DND-41 (cell line): ENCODE measurements around the gene TRMT11.

Source experiments
- ATAC-seq: fragments of 200-7000 bp; cut with Tn5 transposase; 3 replicates; pipeline ENCODE4 v1.9.1; 2021; ENCODE audit warnings: low read depth; ENCODE audit not compliant: insufficient read depth
- DNase-seq: peaks from one replicate; pipeline ENCODE4 v3.0.0-alpha.2; 2020
- H2AFZ ChIP-seq: 2 replicates; pipeline ENCODE4 v1.6.0; 2012; ENCODE audit warnings: low read depth, low read length
- H3K27ac ChIP-seq: 2 replicates; pipeline ENCODE4 v1.5.1; 2012; ENCODE audit warnings: low read length, inconsistent platforms
- H3K27me3 ChIP-seq: fragments of 200-600 bp; sonication (generic); 2 replicates; pipeline ENCODE4 v1.6.0; 2012; ENCODE audit warnings: low read length, mild to moderate bottlenecking, inconsistent platforms; ENCODE audit not compliant: insufficient read depth, poor library complexity
- H3K36me3 ChIP-seq: 2 replicates; pipeline ENCODE4 v1.5.1; 2012; ENCODE audit warnings: low read length, inconsistent platforms; ENCODE audit not compliant: insufficient read depth
- H3K4me1 ChIP-seq: 2 replicates; pipeline ENCODE4 v1.5.1; 2012; ENCODE audit warnings: mild to moderate bottlenecking, low read length; ENCODE audit not compliant: insufficient read depth
- H3K4me2 ChIP-seq: 2 replicates; pipeline ENCODE4 v1.6.0; 2012; ENCODE audit warnings: mild to moderate bottlenecking, moderate library complexity, low read length, inconsistent platforms; ENCODE audit not compliant: insufficient read depth
- H3K4me3 ChIP-seq, 2 experiments: fragments of 200-600 bp in 1 of 2; shearing (Covaris generic) in 1 of 2; 2 replicates each; pipeline ENCODE4 v1.5.1; 2012 to 2016; ENCODE audit warnings: inconsistent platforms in 2 of 2, low read length in 2 of 2, mild to moderate bottlenecking in 2 of 2, low read depth in 1 of 2, moderate library complexity in 1 of 2
- H3K79me2 ChIP-seq: 2 replicates; pipeline ENCODE4 v1.6.0; 2012; ENCODE audit warnings: low read length, inconsistent platforms; ENCODE audit not compliant: insufficient read depth
- H3K9ac ChIP-seq: 2 replicates; pipeline ENCODE4 v1.6.0; 2012; ENCODE audit warnings: low read depth, mild to moderate bottlenecking, inconsistent platforms, low read length, moderate library complexity
- H3K9me3 ChIP-seq: 2 replicates; pipeline ENCODE4 v1.5.1; 2012; ENCODE audit warnings: low read length, moderate library complexity, mild to moderate bottlenecking, inconsistent platforms; ENCODE audit not compliant: insufficient read depth, severe bottlenecking
- H4K20me1 ChIP-seq: 2 replicates; pipeline ENCODE4 v1.6.0; 2012; ENCODE audit warnings: low read length; ENCODE audit not compliant: insufficient read depth
- CTCF ChIP-seq: IDR thresholded peaks from 2 replicates; pipeline ENCODE4 v1.5.1; 2012; ENCODE audit warnings: borderline replicate concordance, low read length, moderate library complexity, mild to moderate bottlenecking; ENCODE audit not compliant: poor library complexity, severe bottlenecking; ENCODE audit errors: extremely low read depth
- EZH2 ChIP-seq: IDR thresholded peaks from 3 replicates; pipeline ENCODE4 v1.6.1; 2012; ENCODE audit warnings: borderline replicate concordance, low read depth, mild to moderate bottlenecking, moderate library complexity, low read length, inconsistent platforms; ENCODE audit not compliant: severe bottlenecking

TRMT11 gene

GRCh38 chr6:125983246-125983945 is 2.9 kb upstream of the TRMT11 start:
- ATAC-seq, result no peak
- no peak for TF ChIP-seq CTCF
- TF ChIP-seq EZH2, result no peak
- H3K79me2 ChIP-seq, result peaks cover 14% of the 10 kb centered on the region
- H3K9ac ChIP-seq, result no peak overlapping the region
- no peaks in the 10 kb centered on the region for H3K9me3 ChIP-seq
- H3K36me3 ChIP-seq, result peaks cover 16% of the 10 kb centered on the region; the same call in 1 of the 2 replicates
- no peak overlapping the region for H3K27ac ChIP-seq
- H3K4me3 ChIP-seq, result no peak overlapping the region
- DNase-seq, result no peak
- peaks cover 27% of the 10 kb centered on the region for H3K4me1 ChIP-seq
- H3K4me2 ChIP-seq, result no peak overlapping the region
- no peaks in the 10 kb centered on the region for H4K20me1 ChIP-seq
- H2AFZ ChIP-seq, result no peak overlapping the region
- no peaks in the 10 kb centered on the region for H3K27me3 ChIP-seq

- Histone ChIP-seq H3K27ac (no peak overlapping the region), H3K9me3 (no peaks in the 10 kb centered on the region), H3K36me3 (peaks cover 13% of the 10 kb centered on the region; the same call in 1 of the 2 replicates), H3K79me2 (peaks cover 14% of the 10 kb centered on the region), H3K4me2 (no peak overlapping the region), H4K20me1 (no peaks in the 10 kb centered on the region), H3K4me3 (no peak overlapping the region), H3K27me3 (no peaks in the 10 kb centered on the region), H2AFZ (no peak overlapping the region), H3K9ac (no peak overlapping the region), H3K4me1 (peaks cover 31% of the 10 kb centered on the region)
- TF ChIP-seq CTCF (no peak), EZH2 (no peak)
- no peak for ATAC-seq
- no peak for DNase-seq
Observed at GRCh38 chr6:125984311-125984710, 2.0 kb upstream of the TRMT11 start.

- no peaks in the 10 kb centered on the region for H3K9me3 ChIP-seq
- no peaks in the 10 kb centered on the region for H3K27me3 ChIP-seq
- H4K20me1 ChIP-seq, result no peaks in the 10 kb centered on the region
- DNase-seq (no peak), ATAC-seq (no peak)
- H2AFZ ChIP-seq, result peak overlapping the region; percentile 87
- peak overlapping the region; percentile 52 for H3K9ac ChIP-seq
- no peak overlapping the region for H3K27ac ChIP-seq
- H3K4me1 ChIP-seq, result peaks cover 31% of the 10 kb centered on the region
- peak overlapping the region; percentile 19 to 75; a peak in 3 of 4 replicates for H3K4me3 ChIP-seq
- no peak for TF ChIP-seq EZH2
- no peak for TF ChIP-seq CTCF
- H3K79me2 ChIP-seq, result peaks cover 18% of the 10 kb centered on the region
- H3K4me2 ChIP-seq, result peak overlapping the region; percentile 68
- H3K36me3 ChIP-seq, result peaks cover 13% of the 10 kb centered on the region; the same call in 1 of the 2 replicates
Observed at GRCh38 chr6:125985522-125985921, 818 bp upstream of the TRMT11 start.
